ENCODE results near the gene RNF212B.

Gene RNF212B

GRCh38 chr14:23297611-23298277 lies 60.0 kb downstream of the RNF212B start:
- TF ChIP-seq CTCF (IDR thresholded peaks at IDR 0.05; ENCODE audit: insufficient read depth, low read depth, low read length, missing control alignments) = no peak
- no peak overlapping the region for H3K4me3 ChIP-seq (ENCODE audit: low read depth, low read length)
- DNase-seq (ENCODE audit: low read depth) = no peak

GRCh38 chr14:23299211-23299957 lies 61.6 kb downstream of the RNF212B start:
- DNase-seq (ENCODE audit: low read depth) = peak; percentile 60
- TF ChIP-seq CTCF (IDR thresholded peaks at IDR 0.05; ENCODE audit: insufficient read depth, low read depth, low read length, missing control alignments) = peak; percentile 23
- peak overlapping the region; percentile 89; the same call in 1 of the 2 replicates for H3K4me3 ChIP-seq (ENCODE audit: low read depth, low read length)

- peak overlapping the region; percentile 89 for H3K4me3 ChIP-seq (ENCODE audit: low read depth, low read length)
- DNase-seq (ENCODE audit: low read depth) = no peak
- TF ChIP-seq CTCF (IDR thresholded peaks at IDR 0.05; ENCODE audit: insufficient read depth, low read depth, low read length, missing control alignments) = no peak
Observed at GRCh38 chr14:23299986-23300686, 62.4 kb downstream of the RNF212B start.

GRCh38 chr14:23300687-23301223 lies 63.0 kb downstream of the RNF212B start:
- no peak for TF ChIP-seq CTCF (IDR thresholded peaks at IDR 0.05; ENCODE audit: insufficient read depth, low read depth, low read length, missing control alignments)
- no peak for DNase-seq (ENCODE audit: low read depth)

GRCh38 chr14:23301288-23301968 lies 63.7 kb downstream of the RNF212B start:
- peak; percentile 100 for DNase-seq (ENCODE audit: low read depth)
- peak overlapping the region; percentile 89 for H3K4me3 ChIP-seq (ENCODE audit: low read depth, low read length)
- peak; percentile 75 for TF ChIP-seq CTCF (IDR thresholded peaks at IDR 0.05; ENCODE audit: insufficient read depth, low read depth, low read length, missing control alignments)

More at GRCh38 chr14:23300687-23301223, 63.0 kb downstream of the RNF212B start:
- peak overlapping the region; percentile 89 for H3K4me3 ChIP-seq (ENCODE audit: low read depth, low read length)

GRCh38 chr14:23301969-23302289 lies 64.2 kb downstream of the RNF212B start:
- peak overlapping the region; percentile 89 for H3K4me3 ChIP-seq (ENCODE audit: low read depth, low read length)
- no peak for TF ChIP-seq CTCF (IDR thresholded peaks at IDR 0.05; ENCODE audit: insufficient read depth, low read depth, low read length, missing control alignments)
- no peak for DNase-seq (ENCODE audit: low read depth)
